Lung (tissue), 12 donors: Measurements from ENCODE around the gene GATAD2A. TPM values are rescaled to one million over a fixed set of nuclear protein-coding genes. Genes with fewer than 3 reads are reported as not detected.

Source experiments
- ATAC-seq: fragments of 200-7000 bp; cut with Tn5 transposase; one replicate; pipeline ENCODE4 v1.9.1; 2020; ENCODE audit warnings: moderate number of reproducible peaks; ENCODE audit not compliant: insufficient read depth, low FRiP score
- DNase-seq, 3 donors: peaks; one replicate each; pipeline ENCODE4 v3.0.0-alpha.2; 2013 to 2017
- H3K27ac ChIP-seq, 2 donors: one replicate each; pipeline ENCODE4 v1.5.1; 2013; ENCODE audit warnings: mild to moderate bottlenecking in 2 of 2, moderate library complexity in 2 of 2, control low read depth in 1 of 2, inconsistent platforms in 1 of 2, low read depth in 1 of 2, low read length in 1 of 2
- H3K27me3 ChIP-seq, 3 donors: one replicate each; pipeline ENCODE4 v1.5.1; 2013; ENCODE audit warnings: low read length in 2 of 3; ENCODE audit not compliant: control insufficient read depth in 3 of 3, insufficient read depth in 3 of 3
- H3K36me3 ChIP-seq, 4 donors: one replicate each; pipeline ENCODE4 v1.5.1; 2013; ENCODE audit warnings: low read length in 4 of 4, mild to moderate bottlenecking in 1 of 4, moderate library complexity in 1 of 4; ENCODE audit not compliant: control insufficient read depth in 4 of 4, insufficient read depth in 4 of 4
- H3K4me1 ChIP-seq, 5 donors: one replicate each; pipeline ENCODE4 v1.5.1; 2013; ENCODE audit warnings: low read length in 5 of 5, mild to moderate bottlenecking in 2 of 5, moderate library complexity in 1 of 5; ENCODE audit not compliant: control insufficient read depth in 5 of 5, insufficient read depth in 5 of 5
- H3K4me3 ChIP-seq: one replicate; pipeline ENCODE4 v1.5.1; 2013; ENCODE audit warnings: mild to moderate bottlenecking, control low read depth, moderate library complexity
- H3K9ac ChIP-seq, 2 donors: one replicate each; pipeline ENCODE4 v1.5.1; 2013; ENCODE audit warnings: low read length in 2 of 2, control low read depth in 1 of 2; ENCODE audit not compliant: insufficient read depth in 1 of 2
- H3K9me3 ChIP-seq, 4 donors: one replicate each; pipeline ENCODE4 v1.5.1; 2013; ENCODE audit warnings: low read length in 3 of 4, mild to moderate bottlenecking in 1 of 4, moderate library complexity in 1 of 4; ENCODE audit not compliant: control insufficient read depth in 4 of 4, insufficient read depth in 3 of 4
- CTCF ChIP-seq: IDR thresholded peaks from 2 replicates; pipeline ENCODE4 v1.5.1; 2012; ENCODE audit warnings: mild to moderate bottlenecking; ENCODE audit errors: control extremely low read depth, extremely low read depth
- WGBS, 2 donors: extraction: QIAGEN DNeasy Blood & Tissue Kit; methylation state at CpG; one replicate each; pipeline ENCODE4 v1.1.7; 2013; 5-methylcytosine and 5-hydroxymethylcytosine counted together
- polyA plus RNA-seq, 2 donors: library from polyadenylated mRNA; stranded (reverse); fragments of 200-250 nt; gene quantifications; one replicate each; pipeline ENCODE4 v1.2.1, GENCODE V29; 2013
- total RNA-seq, 2 donors: library from RNA; depleted of rRNA in 1 of 2; stranded (reverse); fragments of >200 nt in 1 of 2; gene quantifications; one replicate each; pipeline ENCODE4 v1.2.1, GENCODE V29; 2014 to 2021
- donor health status: control.
- donor health status: control.
- donor health status: Bipolar disorder and iron deficiency.
- donor health status: healthy.
- donor health status: DM: yes; HTN: yes; CAD: no.

The GATAD2A gene
- total and polyA plus RNA-seq, 4 donors = 30.6 to 93.7 (median 37.4) TPM

GRCh38 chr19:19464339-19465098 is 59.0 kb downstream of the GATAD2A start:
- Histone ChIP-seq H3K4me3 (no peak overlapping the region), H3K27ac (peak overlapping the region in 1 of 2 donors; percentile 50), H3K9me3 (peaks cover 0 to 20% (median 6%) of the 10 kb centered on the region in 4 donors), H3K36me3 (peaks cover 5 to 34% (median 18%) of the 10 kb centered on the region in 4 donors), H3K9ac (peak overlapping the region in 1 of 2 donors; percentile 8), H3K27me3 (no peaks in the 10 kb centered on the region), H3K4me1 (peaks cover 25 to 56% (median 48%) of the 10 kb centered on the region in 5 donors)
- no peak for TF ChIP-seq CTCF
- 58 to 75% methylated on average over 13 of the region's 13 CpGs for WGBS, 2 donors
- DNase-seq (peak; percentile 78 to 93 (median 88)), ATAC-seq (no peak)

- Histone ChIP-seq H3K36me3 (peaks cover 5 to 34% (median 18%) of the 10 kb centered on the region in 4 donors), H3K4me3 (no peak overlapping the region), H3K9ac (no peak overlapping the region), H3K27me3 (no peaks in the 10 kb centered on the region), H3K27ac (no peak overlapping the region), H3K9me3 (peaks cover 0 to 21% (median 6%) of the 10 kb centered on the region in 4 donors), H3K4me1 (peaks cover 23 to 46% (median 38%) of the 10 kb centered on the region in 5 donors)
- ATAC-seq (no peak), DNase-seq (no peak)
- no peak for TF ChIP-seq CTCF
- 96 to 97% methylated on average over 12 of the region's 12 CpGs for WGBS, 2 donors
These were observed 60.1 kb downstream of the GATAD2A start for GRCh38 chr19:19465436-19466070.

- TF ChIP-seq CTCF = no peak
These were observed 60.7 kb downstream of the GATAD2A start for GRCh38 chr19:19466201-19466600.

More at GRCh38 chr19:19466201-19466600, 60.7 kb downstream of the GATAD2A start:
- Histone ChIP-seq H3K27me3 (no peaks in the 10 kb centered on the region), H3K27ac (no peak overlapping the region), H3K4me1 (peaks cover 17 to 39% (median 32%) of the 10 kb centered on the region in 5 donors), H3K9ac (no peak overlapping the region), H3K4me3 (no peak overlapping the region), H3K36me3 (peaks cover 5 to 34% (median 18%) of the 10 kb centered on the region in 4 donors), H3K9me3 (peaks cover 0 to 21% (median 6%) of the 10 kb centered on the region in 4 donors)
- WGBS, 2 donors = 89 to 95% methylated on average over 6 of the region's 6 CpGs
- no peak for DNase-seq
- no peak for ATAC-seq
